CD4-positive, alpha-beta T cell treated with Interleukin-15 for 1 hour (primary cell): ENCODE results near the gene BCL7A.
A peak's percentile ranks its signal among the peaks of the same experiment; 100 is the strongest.
"Not testable (repeated sequence)": the region's sequence is repeated elsewhere in the genome, so short reads cannot be mapped to it uniquely, and the experiment has no call there.

Experiments used
- DNase-seq: peaks from one replicate; pipeline ENCODE4 v3.0.0-alpha.2; 2020

Gene BCL7A

DNA sequence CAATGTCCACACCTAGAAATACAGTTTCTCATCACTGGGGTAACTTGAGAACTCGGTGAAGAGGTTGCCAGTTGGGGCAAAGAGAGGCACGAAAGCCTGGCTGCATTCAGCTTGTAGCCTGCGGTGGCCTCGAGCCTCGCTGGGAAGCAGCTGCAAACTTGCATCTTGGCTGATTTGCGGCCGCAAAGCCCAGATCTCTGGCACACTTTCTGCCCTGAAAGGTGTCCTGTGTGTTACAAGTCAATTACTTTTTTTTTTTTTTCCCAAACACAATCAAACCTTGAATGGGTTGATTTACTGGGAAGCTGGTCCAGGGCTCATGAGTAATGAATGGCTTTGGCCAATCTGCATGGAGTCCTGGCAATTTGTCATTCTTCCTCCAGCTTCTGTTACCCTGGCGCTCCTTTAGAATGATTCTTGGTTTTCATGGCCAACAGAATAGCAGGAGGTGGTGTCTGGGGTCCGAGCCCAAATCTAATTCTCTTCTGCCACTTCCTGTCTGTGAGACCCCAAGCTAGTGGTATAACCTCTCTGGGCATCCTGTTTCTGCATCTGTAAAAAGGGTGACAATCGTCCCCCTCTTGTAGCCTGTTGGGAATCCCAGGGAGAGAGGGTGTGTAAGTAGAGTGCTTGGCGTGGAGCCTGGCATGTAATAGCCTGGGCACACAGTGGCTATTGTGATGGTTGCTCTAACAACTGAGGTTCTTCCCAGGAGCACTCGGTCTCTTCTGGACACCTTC lies 6.7 kb downstream of the BCL7A start:
- DNase-seq = no peak

DNA sequence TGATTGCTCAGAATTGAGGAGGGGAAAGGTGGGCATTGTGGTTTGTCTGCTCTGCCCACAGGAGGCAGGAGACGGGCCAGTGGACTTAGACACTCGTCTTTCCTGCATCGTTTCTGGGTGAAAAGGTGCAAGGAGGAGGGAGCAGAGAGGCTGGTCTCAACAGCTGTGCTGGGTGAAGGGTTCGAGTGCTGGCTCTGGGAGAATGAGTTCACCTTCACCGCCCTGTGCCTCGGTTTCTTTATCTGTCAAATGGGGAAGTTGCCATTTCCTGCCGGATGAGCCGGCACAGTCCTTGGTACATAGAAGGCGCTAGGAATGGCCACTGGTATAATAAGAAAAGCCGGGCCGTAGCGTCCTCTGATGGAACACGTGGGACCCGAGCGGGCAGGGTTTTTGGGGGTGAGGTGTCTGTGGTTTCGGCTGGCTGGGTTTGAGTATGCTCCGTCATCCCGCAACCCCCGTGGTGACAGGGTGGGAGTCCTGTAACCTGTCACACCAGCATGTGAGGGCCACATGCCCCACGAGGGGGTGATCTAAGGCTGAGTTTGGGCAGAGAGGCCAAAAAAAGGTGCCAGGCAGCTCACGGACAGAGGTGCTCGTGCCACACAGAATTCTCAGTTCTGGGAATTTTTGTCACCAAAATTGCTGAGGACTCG lies 7.3 kb downstream of the BCL7A start:
- DNase-seq = peak; percentile 45

DNA sequence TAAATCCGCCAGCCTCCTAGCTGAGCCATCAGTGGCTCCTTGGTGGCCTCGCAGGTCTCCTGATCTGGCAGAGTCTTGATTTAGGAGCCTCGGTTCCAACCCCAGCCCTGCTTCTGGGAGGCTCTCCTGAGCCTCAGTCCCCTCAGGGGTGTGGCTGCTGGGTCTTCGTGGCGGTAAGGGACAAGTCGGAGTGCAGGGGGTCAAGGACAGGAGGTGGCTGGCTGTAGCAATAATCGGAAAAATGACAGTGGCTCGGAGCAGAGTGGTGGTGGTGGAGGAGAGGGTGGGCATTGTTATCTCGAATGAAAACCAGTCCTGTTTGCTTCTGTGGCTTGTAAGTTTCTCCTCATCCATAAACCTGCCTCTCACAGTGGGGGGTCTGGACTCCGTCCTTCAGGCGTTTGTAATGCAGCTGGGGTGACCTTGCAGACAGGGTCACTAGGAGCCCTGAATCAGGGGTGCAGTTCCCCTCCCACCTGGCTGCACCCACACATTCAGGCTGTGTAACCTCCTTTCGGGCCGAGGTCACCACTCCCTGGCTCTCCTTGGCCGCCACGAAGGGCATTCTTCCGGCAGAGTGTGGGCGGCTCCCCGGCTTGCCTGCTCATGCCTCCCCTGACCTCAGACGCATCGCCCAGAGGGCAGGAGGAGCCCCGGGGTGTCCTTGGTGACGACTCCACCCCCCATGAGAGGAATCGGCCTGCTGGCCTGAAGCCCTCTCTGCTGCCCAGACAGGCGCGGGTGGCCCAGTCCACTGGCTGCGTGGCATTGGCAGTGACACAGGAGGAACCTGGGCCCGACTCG lies 8.1 kb downstream of the BCL7A start:
- no peak for DNase-seq

DNA sequence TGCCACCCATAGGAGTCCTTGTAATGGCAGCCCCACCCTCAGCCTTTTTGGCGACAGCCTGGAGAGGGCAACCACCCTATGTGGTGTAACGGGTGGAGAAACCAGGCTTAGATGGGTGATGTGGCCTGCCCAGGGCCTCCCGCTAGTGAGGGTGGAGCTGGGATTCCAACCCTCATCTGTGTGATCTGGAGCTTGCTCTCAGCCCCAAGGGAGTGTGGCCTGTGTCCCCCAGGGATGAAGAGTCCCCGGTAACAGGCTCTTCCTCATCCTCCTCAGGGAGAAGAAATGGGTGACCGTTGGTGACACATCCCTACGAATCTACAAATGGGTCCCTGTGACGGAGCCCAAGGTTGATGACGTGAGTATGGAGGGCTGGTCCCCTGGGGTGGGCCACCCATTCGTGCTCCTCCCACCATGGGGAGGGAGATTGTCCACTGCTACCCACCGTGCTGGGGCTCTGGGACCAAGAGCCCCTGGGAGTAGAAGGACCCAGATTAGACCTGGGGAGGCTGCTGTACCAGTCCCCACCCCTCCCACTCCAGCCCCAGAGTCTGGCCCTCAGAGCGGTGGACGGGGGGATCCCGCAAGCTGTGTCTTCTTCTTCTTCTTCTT lies 8.8 kb downstream of the BCL7A start:
- DNase-seq = no peak

DNA sequence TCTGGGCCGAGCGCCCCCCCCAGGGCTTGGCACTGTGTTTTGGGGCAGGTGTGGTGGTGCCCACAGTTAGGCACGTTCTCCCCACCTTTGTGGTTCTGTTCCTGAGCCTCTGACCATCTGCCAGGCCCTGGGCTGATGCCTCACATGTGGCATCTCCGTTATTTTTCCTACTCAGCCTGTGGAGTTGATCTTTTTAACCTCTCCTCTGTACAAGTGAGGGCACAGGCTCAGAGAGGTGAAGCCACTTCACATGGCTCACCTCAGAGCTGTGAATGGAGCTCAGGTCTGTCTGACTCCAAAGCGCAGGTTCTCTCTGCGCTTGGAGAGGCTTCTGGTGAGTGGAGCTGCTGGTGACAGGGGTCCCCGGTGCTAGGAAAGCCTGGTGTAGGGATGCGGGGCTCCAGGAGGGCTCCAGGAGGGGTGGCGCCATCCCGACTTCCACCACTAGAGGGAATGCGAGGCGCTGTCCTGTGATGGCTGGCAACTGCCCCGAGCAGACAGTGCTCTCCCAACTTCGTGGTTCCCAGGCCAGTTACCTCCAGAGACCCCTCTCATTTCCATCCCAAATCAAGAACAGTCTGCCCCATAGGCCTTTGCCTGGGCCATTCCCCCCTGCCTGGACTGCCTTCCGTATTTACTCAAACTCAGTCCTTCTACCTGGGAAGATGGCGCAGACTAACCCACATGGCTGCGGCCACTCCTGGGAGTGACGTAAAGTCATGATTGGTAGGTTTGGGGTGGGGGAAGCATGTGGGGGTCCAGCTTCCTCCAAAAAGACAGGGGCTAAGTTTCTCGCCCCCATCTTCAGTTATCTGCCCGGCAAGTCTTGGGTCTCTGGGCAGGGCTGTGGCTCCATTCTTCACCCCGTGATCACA lies 9.9 kb downstream of the BCL7A start:
- no peak for DNase-seq

DNA sequence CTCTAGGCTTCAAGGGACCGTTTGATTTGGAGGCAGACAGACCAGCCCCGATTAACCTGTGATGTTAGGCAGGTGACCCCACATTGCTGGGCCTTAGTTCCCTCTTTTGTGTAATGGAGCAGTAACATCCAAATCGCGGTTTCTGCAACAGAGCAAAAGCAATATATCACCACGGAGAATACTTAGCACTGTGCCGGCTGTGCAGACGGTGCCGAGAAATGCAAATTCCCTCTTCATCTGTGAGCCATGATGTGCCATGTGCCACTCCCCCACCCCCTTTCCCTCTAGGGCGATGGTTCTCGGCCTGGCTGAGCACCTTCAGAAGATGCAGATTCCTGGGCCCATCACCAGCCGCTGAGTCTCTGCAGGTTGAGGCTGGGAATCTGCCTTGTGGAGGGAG lies 10.9 kb downstream of the BCL7A start:
- no peak for DNase-seq

DNA sequence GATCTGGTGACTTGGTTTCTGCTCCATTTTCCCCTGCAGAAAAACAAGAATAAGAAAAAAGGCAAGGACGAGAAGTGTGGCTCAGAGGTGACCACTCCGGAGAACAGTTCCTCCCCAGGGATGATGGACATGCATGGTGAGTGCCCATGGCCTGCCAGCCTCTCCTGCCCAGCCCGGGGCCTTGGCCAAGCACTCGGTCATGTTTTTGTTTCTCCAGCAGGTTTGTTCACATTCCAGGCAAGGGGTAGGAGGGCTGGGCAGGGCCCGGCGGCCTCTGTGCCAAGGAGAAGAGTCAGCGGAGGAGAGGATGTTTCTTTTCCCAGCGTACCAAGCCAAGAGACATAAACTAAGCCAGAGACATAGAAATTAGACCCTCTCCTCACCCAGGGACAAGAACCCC lies 13.6 kb downstream of the BCL7A start:
- no peak for DNase-seq

DNA sequence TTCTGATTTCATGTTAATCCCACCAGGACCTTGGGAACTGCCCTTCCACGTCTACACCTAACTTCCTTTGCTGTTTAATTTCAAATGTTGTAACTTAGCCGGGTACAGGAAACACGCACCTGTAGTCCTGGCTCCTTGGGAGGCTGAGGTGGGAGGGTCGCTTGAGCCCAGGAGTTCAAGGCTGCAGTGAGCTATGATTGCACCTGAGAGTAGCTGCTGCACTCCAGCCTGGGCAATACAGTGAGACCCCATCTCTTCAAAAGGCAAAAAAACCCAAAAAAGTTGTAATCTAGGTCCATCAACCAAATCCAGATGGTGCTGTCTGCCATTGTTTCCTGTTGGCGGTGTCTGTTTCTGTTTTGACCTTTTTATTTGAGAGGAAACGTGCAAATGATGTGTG lies 14.5 kb downstream of the BCL7A start:
- no peak for DNase-seq

DNA sequence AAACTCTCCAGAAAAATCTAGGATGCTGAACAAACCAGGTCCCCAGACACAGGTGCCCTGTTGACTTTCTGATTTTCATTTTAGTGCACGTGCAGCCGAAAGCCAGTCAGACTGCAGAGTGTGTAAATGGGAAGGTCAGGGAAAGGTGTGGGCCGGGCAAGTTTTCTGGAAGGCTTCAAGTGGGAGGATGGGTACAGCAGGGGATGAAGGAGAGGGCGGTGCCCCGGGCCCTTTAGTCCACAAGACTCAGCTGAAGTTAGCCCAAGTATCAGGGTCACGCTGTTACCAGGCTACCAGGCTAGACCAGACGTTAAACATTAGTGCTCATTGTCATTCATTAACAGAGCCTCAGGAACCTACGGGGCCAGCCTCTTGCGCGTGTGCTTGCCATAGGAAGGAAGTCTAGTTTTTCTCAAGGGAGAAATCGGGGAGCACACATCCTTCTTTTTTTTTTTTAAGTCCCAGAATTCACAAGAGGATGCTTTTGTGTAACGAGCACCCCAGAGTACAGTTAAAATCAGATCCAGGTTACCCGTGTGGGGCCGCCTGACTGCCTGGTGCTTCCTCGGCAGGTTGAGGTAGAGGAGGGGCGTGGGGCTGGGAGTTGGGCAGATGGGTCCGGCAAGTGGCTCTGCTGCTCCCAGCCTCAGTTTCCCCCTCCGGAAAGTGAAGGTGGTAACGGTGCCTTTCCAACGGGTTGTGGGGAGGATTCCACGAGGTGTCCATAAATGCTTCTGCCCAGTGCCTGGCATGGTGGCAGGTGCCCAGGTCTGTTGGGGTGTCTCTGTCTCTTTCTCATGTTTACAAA lies 19.1 kb downstream of the BCL7A start:
- no peak for DNase-seq

DNA sequence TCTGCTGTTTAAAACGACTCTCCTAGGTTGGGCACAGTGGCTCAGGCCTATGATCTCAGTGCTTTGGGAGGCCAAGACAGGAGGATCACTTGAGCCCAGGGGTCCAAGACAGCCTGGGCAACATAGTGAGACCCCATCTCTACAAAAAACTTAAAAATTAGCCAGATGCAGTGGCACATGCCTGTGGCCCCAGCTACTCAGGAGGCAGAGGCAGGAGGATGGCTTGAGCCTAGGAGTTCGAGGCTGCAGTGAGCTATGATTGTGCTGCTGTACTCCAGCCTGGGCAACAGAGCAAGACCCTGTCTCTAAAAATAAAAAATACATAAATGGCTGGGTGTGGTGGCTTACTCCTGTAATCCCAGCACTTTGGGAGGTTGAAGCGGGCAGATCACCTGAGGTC lies 19.8 kb downstream of the BCL7A start:
- not testable (repeated sequence) for DNase-seq

DNA sequence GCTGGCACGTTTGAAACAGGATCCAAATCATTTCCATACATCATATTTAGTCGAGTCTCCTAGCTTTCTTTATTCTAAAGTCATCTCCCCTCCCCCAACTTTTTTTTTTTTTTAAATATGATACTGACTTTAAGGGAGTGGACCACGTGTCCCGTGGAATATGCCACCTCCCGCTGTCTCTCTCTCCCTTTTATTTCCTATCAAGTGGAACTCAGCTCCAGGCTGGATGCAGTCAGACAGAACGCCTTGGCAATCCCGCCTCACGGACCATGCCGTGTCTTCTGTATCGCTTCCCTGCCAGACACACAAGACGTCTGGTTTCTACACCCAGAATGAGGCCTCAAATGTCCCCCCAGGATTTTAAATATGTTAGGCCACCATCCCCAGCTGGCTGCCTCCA lies 21.2 kb downstream of the BCL7A start:
- no peak for DNase-seq

DNA sequence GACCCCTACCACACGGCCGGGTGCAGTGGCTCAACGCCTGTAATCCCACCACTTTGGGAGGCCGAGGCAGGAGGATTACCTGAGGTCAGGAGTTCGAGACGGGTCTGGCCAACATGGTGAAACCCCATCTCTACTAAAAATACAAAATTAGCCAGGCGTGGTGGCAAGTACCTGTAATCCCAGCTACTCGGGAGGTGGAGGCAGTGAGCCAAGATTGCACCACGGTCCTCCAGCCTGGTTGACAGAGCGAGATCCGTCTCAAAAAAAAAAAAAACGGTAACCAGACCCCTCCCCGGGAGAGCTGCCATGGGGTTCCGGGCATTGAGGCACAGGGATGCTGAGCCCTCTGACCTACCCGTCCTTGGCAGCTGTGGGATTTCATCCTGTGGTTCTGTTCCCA lies 21.8 kb downstream of the BCL7A start:
- no peak for DNase-seq

DNA sequence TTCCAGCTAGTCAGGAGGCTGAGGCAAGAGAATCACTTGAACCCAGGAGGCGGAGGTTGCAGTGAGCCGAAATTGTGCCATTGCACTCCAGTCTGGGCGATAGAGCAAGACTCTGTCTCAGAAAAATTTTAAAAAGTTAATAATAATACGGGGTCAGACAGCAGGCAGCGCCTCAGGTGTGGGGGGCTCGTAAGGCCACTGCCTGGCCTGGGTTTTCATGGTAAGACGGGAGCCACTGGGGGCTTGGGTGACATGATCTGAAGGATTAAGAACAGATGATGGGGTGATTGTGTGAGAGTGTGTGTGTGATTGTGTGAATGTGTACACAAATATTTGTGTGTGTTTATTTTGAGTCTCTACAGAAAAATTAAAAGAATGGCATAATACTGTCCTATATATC lies 23.6 kb downstream of the BCL7A start:
- no peak for DNase-seq

DNA sequence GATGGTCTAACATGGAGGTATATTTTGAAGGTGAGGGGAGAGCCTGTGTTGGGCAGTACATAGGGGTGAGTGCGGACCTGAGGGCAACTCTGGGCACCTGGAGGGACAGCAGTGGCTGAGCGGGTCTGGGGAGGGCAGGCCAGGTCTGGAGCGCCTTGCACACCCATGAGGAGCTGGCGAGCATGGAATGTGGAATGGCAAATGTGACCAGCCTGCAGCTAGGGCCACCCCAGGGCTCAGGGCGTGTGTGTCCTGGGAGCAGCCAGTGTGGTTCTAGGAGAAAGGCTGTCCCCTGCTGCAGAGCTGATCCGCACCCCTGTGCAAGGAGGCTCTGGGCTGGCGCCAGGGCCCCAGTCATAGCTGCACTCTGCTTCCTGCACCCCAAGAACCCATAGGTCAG lies 24.5 kb downstream of the BCL7A start:
- DNase-seq = no peak

DNA sequence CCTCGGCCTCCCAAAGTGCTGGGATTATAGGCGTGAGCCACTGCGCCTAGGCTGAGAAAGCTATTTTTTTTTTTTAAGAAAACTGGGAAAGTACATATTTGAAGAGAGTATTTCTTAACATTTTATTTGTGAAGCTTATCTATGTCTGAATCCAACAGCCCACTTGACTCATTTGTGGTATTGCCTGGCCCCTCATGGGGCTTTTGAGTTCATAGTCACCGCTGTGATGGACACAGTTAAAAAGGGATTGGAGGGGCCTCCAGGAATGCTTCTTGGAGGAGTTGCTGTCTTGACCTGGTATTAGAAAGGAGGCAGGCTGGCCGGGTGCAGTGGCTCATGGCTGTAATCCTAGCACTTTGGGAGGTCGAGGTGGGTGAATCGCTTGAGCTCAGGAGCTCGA lies 26.5 kb downstream of the BCL7A start:
- no peak for DNase-seq

DNA sequence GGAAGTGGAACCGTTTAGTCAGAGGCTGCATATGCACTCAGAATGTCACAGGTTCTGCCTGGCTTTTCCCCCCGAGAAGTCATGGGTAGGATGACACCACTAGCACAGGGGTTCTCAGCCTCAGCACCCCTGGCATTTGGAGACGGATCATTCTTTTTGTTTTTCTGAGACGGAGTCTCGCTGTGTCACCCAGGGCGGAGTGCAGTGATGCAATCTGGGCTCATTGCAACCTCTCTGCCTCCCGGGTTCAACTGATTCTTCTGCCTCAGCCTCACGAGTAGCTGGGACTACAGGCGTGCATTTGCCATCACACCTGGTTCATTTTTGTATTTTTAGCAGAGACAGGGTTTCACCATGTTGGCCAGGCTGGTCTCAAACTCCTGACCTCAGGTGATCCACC lies 28.1 kb downstream of the BCL7A start:
- DNase-seq = no peak

DNA sequence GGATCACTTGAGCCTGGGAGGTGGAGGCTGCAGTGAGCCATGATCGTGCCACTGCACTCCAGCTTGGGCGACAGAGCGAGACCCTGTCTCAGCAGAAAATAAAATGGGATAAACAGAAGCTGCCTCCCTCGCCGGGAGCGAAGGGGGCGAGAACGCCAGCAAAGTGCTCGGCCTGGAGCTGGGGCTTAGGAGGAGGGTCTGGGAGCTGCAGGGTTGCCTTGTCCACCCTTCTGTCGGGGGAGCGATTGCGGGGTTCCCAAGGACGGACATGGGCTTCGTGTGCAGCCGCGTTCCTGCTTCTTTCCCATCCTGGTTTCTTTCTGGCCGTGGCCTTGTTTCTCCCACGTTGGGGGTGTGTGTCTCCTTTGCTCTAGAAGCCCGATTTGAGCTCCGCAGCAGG lies 29.0 kb downstream of the BCL7A start:
- no peak for DNase-seq

DNA sequence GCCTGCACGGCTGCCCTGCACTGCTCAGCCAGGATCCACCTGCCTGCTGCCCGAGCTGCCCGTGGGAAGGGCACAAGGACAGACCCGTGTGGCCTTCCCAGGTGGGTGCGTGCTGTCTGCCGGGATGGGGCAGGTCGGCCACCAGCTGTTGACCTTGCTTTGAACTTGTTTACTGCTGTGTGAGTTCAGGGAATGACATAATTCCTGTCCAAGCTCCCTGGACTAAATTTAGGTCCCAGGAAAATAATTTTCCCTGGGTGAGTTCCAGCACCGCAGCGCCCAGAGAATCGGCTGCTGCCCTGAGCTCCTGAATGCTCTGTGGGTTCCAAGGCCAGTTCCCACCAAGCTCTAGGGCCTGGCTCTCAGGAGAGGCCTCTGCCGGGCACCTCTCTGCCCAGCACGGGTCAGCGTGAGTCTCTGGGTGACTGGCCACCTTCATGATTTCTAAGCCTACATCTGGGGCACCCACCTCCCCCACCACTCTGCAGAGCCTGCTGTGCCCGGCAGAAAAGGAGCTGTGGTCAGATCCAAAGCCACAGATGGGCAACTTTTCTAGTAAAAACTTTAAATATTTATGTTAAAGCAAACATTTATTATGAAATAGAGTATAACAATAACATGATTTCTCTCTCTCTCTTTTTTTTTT lies 29.7 kb downstream of the BCL7A start:
- DNase-seq = no peak

DNA sequence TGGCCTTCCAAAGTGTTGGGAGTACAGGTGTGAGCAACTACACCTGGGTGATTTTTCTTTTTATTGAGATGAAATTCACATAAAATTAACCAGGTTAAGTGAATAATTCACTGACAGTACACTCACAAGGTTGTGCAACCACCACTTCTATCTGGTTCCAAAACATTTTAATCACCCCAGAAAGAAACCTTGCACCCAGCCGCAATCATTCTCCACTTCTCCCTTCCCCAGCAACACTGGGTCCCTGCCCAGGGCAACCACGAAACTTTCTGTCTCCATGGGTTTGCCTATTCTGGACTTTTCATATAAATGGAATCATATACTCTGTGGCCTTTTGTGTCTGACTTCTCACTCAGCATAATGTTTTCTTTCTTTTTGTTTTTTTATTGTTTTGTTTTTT lies 30.6 kb downstream of the BCL7A start:
- DNase-seq = no peak

DNA sequence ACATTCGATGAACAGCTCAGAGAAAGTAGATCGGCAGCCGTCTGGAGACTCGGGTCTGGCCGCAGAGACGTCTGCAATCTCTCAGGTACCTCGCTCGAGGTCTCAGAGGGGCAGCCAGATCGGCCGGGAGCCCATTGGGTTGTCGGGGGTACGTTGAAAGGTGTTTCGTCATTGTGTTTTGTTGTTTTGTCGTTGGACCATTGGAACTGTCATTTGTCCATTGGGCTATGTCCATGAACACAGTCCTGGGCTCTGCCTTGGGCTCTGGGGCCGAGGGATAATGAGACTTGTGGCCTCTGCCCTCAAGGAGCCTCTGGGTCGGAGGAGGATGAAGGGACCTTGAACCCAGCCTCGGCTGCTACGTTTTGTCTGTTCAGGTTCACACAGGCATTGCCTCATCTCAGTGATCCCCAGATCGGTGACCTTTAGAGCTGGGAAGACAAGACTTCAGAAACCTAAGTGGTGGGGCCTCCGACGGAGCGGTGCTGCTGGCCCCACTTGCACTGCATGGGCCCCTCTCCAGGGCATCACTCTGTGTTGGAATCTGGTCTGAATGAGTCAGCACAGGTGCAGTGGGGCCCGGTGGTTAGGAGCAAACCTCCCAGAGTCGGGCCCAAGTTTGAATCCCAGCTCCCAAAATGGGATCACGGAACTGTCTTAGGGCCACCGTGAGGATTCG lies 33.3 kb downstream of the BCL7A start:
- DNase-seq = no peak

DNA sequence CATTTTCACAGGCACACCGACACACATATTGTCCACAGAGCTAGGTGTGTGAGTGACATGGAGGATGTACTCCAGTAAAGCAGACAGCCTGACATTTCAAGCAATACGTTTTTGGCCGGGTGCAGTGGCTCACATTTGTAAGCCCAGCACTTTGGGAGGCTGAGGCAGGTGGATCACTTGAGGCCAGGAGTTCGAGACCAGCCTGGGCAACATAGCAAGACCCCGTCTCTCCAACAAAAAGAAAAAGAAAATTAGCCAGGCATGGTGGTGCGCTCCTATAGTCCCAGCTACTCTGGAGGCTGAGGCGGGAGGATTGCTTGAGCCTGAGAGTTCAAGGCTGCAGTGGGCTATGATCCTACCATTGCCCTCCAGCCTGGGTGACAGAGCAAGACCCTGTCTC lies 34.7 kb downstream of the BCL7A start:
- not testable (repeated sequence) for DNase-seq
